H1 (cell line): Measurements from ENCODE around the gene NPM1. TPM values are rescaled to one million over a fixed set of nuclear protein-coding genes. Genes with fewer than 3 reads are reported as not detected.

Experiments used
- CTCF ChIA-PET: fragments of 300-600 bp; sonication (Branson Sonifier 250); formaldehyde crosslinking; loops from one replicate; lab custom pipeline; 2021; ENCODE audit not compliant: partially characterized antibody; lab: Charles Lee
- POLR2A ChIA-PET: fragments of 300-600 bp; sonication (Branson Sonifier 250); formaldehyde crosslinking; loops from one replicate; lab custom pipeline; 2021; ENCODE audit warnings: inconsistent platforms; ENCODE audit not compliant: partially characterized antibody; lab: Charles Lee
- DNase-seq, 2 experiments: peaks; one replicate each; pipeline versions ENCODE4 v3.0.0 to v3.0.0-alpha.2; 2010 to 2022; ENCODE audit warnings: low spot score in 2 of 2, low read depth in 1 of 2, mixed read lengths in 1 of 2
- FAIRE-seq: peaks from 2 replicates; lab custom pipeline; 2011; peaks lifted over from hg19 to GRCh38; lab: Jason Lieb, UNC
- H2AFZ ChIP-seq: 2 replicates; pipeline ENCODE4 v1.8.1; 2012; ENCODE audit warnings: low read length, inconsistent platforms
- H2AK5ac ChIP-seq: 2 replicates; pipeline ENCODE4 v1.6.1; 2013; ENCODE audit warnings: low read depth, low read length
- H2BK120ac ChIP-seq: replicated peaks from 2 replicates; pipeline ENCODE3; 2013; ENCODE audit warnings: low read depth, low read length, inconsistent platforms
- H2BK12ac ChIP-seq: 2 replicates; pipeline ENCODE4 v1.6.1; 2013; ENCODE audit warnings: low read depth, low read length
- H2BK15ac ChIP-seq: 2 replicates; pipeline ENCODE4 v1.6.1; 2013; ENCODE audit warnings: low read length
- H2BK20ac ChIP-seq: 2 replicates; pipeline ENCODE4 v1.6.1; 2013; ENCODE audit warnings: low read length
- H2BK5ac ChIP-seq: 2 replicates; pipeline ENCODE4 v1.6.1; 2013; ENCODE audit warnings: low read depth, low read length
- H3K14ac ChIP-seq: 2 replicates; pipeline ENCODE4 v1.6.1; 2013; ENCODE audit warnings: inconsistent platforms; ENCODE audit not compliant: insufficient read length
- H3K18ac ChIP-seq: 2 replicates; pipeline ENCODE4 v1.6.1; 2013; ENCODE audit warnings: low read length; ENCODE audit errors: extremely low read depth
- H3K23ac ChIP-seq: 2 replicates; pipeline ENCODE4 v1.6.1; 2013; ENCODE audit warnings: inconsistent platforms; ENCODE audit not compliant: insufficient read length
- H3K23me2 ChIP-seq: 2 replicates; pipeline ENCODE4 v1.6.1; 2013; ENCODE audit warnings: low read depth, low read length
- H3K27ac ChIP-seq: 2 replicates; pipeline ENCODE4 v1.6.1; 2011; ENCODE audit warnings: low read depth, low read length, inconsistent platforms
- H3K27me3 ChIP-seq, 4 experiments: replicated peaks in 1 of 4; 1 replicate in 1 of 4; 2 replicates in 3 of 4; pipeline versions ENCODE4 v1.6.1 to v1.8.1; 2011 to 2013; ENCODE audit warnings: low read length in 3 of 4, mild to moderate bottlenecking in 3 of 4, inconsistent platforms in 2 of 4, mixed read lengths in 2 of 4, moderate library complexity in 1 of 4; ENCODE audit not compliant: control insufficient read depth in 3 of 4, insufficient read depth in 3 of 4; ENCODE audit errors: extremely low read depth in 1 of 4
- H3K36me3 ChIP-seq, 4 experiments: 2 replicates each; pipeline versions ENCODE4 v1.6.1 to v1.8.1; 2011 to 2013; ENCODE audit warnings: mild to moderate bottlenecking in 4 of 4, low read length in 3 of 4, moderate library complexity in 2 of 4, control low read depth in 1 of 4, inconsistent platforms in 1 of 4; ENCODE audit not compliant: insufficient read depth in 4 of 4, control insufficient read depth in 2 of 4
- H3K4ac ChIP-seq: replicated peaks from 2 replicates; pipeline ENCODE3; 2013; ENCODE audit warnings: low read length, low read depth, mixed read lengths, inconsistent platforms; ENCODE audit not compliant: insufficient read length
- H3K4me1 ChIP-seq, 4 experiments: replicated peaks in 1 of 4; 1 replicate in 1 of 4; 2 replicates in 3 of 4; pipeline versions ENCODE4 v1.6.1 to v1.8.1; 2011 to 2013; ENCODE audit warnings: low read length in 3 of 4, inconsistent platforms in 2 of 4, mixed read lengths in 1 of 4; ENCODE audit not compliant: insufficient read depth in 4 of 4, control insufficient read depth in 3 of 4
- H3K4me2 ChIP-seq, 2 experiments: 2 replicates each; pipeline versions ENCODE4 v1.6.1 to v1.8.1; 2011 to 2013; ENCODE audit warnings: low read depth in 2 of 2, low read length in 2 of 2, control low read depth in 1 of 2, inconsistent platforms in 1 of 2, mild to moderate bottlenecking in 1 of 2; ENCODE audit not compliant: insufficient read depth in 1 of 2
- H3K4me3 ChIP-seq, 4 experiments: fragments of 200-600, 300-600 bp in 1 of 4; sonication (generic), shearing (Covaris generic), sonication (Bioruptor Twin) in 1 of 4; 2 replicates each; pipeline versions ENCODE4 v1.5.1 to v1.8.1; 2011 to 2016; ENCODE audit warnings: low read length in 4 of 4, low read depth in 3 of 4, control low read depth in 2 of 4, inconsistent platforms in 2 of 4, mild to moderate bottlenecking in 2 of 4, mixed read lengths in 1 of 4, moderate library complexity in 1 of 4; ENCODE audit not compliant: insufficient read depth in 2 of 4; ENCODE audit errors: extremely low read depth in 1 of 4
- H3K56ac ChIP-seq: replicated peaks from 2 replicates; pipeline ENCODE3; 2013; ENCODE audit warnings: low read depth, mild to moderate bottlenecking, mixed read lengths, low read length, inconsistent platforms; ENCODE audit not compliant: insufficient read length
- H3K79me1 ChIP-seq: 2 replicates; pipeline ENCODE4 v1.6.1; 2013; ENCODE audit warnings: low read depth, low read length, control low read depth
- H3K79me2 ChIP-seq, 2 experiments: 2 replicates each; pipeline versions ENCODE4 v1.6.1 to v1.8.1; 2012 to 2013; ENCODE audit warnings: low read length in 2 of 2, mild to moderate bottlenecking in 2 of 2, inconsistent platforms in 1 of 2; ENCODE audit not compliant: insufficient read depth in 2 of 2, control insufficient read depth in 1 of 2
- H3K9ac ChIP-seq, 4 experiments: replicated peaks in 1 of 4; 1 replicate in 1 of 4; 2 replicates in 3 of 4; pipeline versions ENCODE4 v1.6.1 to v1.8.1; 2011 to 2013; ENCODE audit warnings: low read depth in 3 of 4, low read length in 3 of 4, control low read depth in 2 of 4, mild to moderate bottlenecking in 2 of 4, moderate library complexity in 2 of 4, inconsistent platforms in 1 of 4; ENCODE audit errors: extremely low read depth in 1 of 4
- H3K9me3 ChIP-seq, 2 experiments: 2 replicates each; pipeline versions ENCODE4 v1.6.1 to v1.8.1; 2012 to 2013; ENCODE audit warnings: mild to moderate bottlenecking in 2 of 2, moderate library complexity in 2 of 2, control low read depth in 1 of 2, inconsistent platforms in 1 of 2, low read depth in 1 of 2, low read length in 1 of 2, mixed read lengths in 1 of 2; ENCODE audit not compliant: insufficient read depth in 2 of 2
- H4K20me1 ChIP-seq, 2 experiments: replicated peaks in 1 of 2; 2 replicates each; pipeline versions ENCODE3 to v1.8.1; 2011 to 2013; ENCODE audit warnings: inconsistent platforms in 2 of 2, low read length in 2 of 2, mild to moderate bottlenecking in 1 of 2; ENCODE audit not compliant: insufficient read depth in 2 of 2, control insufficient read depth in 1 of 2
- H4K5ac ChIP-seq: 2 replicates; pipeline ENCODE4 v1.6.1; 2013; ENCODE audit warnings: low read length, low read depth, mixed read lengths, inconsistent platforms; ENCODE audit not compliant: insufficient read length
- H4K8ac ChIP-seq: 2 replicates; pipeline ENCODE4 v1.8.0; 2013; ENCODE audit warnings: mild to moderate bottlenecking, moderate library complexity, low read length, inconsistent platforms; ENCODE audit not compliant: insufficient read depth; ENCODE audit errors: extremely low read depth
- H4K91ac ChIP-seq: replicated peaks from 2 replicates; pipeline ENCODE3; 2013; ENCODE audit warnings: low read length, mixed read lengths, inconsistent platforms; ENCODE audit not compliant: insufficient read length
- EZH2 ChIP-seq: fragments of 200-600 bp; sonication (generic); IDR thresholded peaks from 2 replicates; pipeline ENCODE4 v1.7.1; 2012; ENCODE audit warnings: low read depth, mild to moderate bottlenecking, moderate library complexity, low read length, inconsistent platforms; ENCODE audit not compliant: severe bottlenecking
- KDM5A ChIP-seq: fragments of 200-600 bp; IDR thresholded peaks from 2 replicates; pipeline ENCODE4 v1.7.1; 2012; ENCODE audit warnings: mild to moderate bottlenecking, low read length, inconsistent platforms, mixed read lengths
- POLR2A ChIP-seq, 2 experiments: IDR thresholded peaks; 1 replicate in 1 of 2; 2 replicates in 1 of 2; pipeline ENCODE4 v1.6.1; 2011; ENCODE audit warnings: low read depth in 2 of 2, low read length in 2 of 2, mild to moderate bottlenecking in 2 of 2; ENCODE audit errors: control extremely low read depth in 1 of 2
- POLR2AphosphoS5 ChIP-seq: IDR thresholded peaks from 2 replicates; pipeline ENCODE4 v1.6.1; 2011; ENCODE audit warnings: low read depth, low read length
- SIN3A ChIP-seq, 2 experiments: IDR thresholded peaks in 1 of 2; conservative IDR thresholded peaks in 1 of 2; 2 replicates each; pipeline ENCODE4 v1.6.1; 2011 to 2012; ENCODE audit warnings: low read length in 2 of 2, improper control_type of control experiment in 1 of 2, low read depth in 1 of 2, mild to moderate bottlenecking in 1 of 2
- SP1 ChIP-seq: IDR thresholded peaks from 2 replicates; pipeline ENCODE4 v1.6.1; 2011; ENCODE audit warnings: low read depth, low read length
- WGBS, 2 experiments: shearing (Covaris generic) in 1 of 2; methylation state at CpG; one replicate each; pipeline versions ENCODE4 v1.1.6 to v1.1.7; 2013 to 2015; ENCODE audit warnings: low lambda C conversion rate in 2 of 2, mixed read lengths in 2 of 2, inconsistent platforms in 1 of 2, low coverage in 1 of 2, missing lambda C conversion rate in 1 of 2; ENCODE audit not compliant: insufficient replicate concordance in 2 of 2, insufficient coverage in 1 of 2, insufficient read length in 1 of 2; ENCODE audit errors: extremely low coverage in 1 of 2, missing lambda C conversion rate in 1 of 2; 5-methylcytosine and 5-hydroxymethylcytosine counted together
- polyA plus RNA-seq, 7 experiments: library from polyadenylated mRNA; depleted of rRNA in 3 of 7; stranded (reverse) in 5 of 7; unstranded in 2 of 7; fragments of >200 nt in 5 of 7; fragments of 200-250 nt in 2 of 7; gene quantifications; 1 replicate in 5 of 7; 2 replicates in 1 of 7; 4 replicates in 1 of 7; pipeline versions ENCODE4 v1.2.1 to v1.2.3, GENCODE V29; 2011 to 2013; ENCODE audit warnings: missing spikeins in 2 of 7, mixed read lengths in 2 of 7
- total RNA-seq: library from RNA; stranded (reverse); fragmentation: NEBNext Ultra II Directional; extraction: Animal tissue kit (Norgen Biotek cat#: 25700); gene quantifications from 2 replicates; pipeline ENCODE4 v1.2.1, GENCODE V29; 2021
- TF ChIP-seq, protein P1 (sequence below): IDR thresholded peaks from 2 replicates; pipeline ENCODE4 v1.6.1; 2011; ENCODE audit warnings: low read depth, mild to moderate bottlenecking, low read length; ENCODE audit not compliant: insufficient read depth

The NPM1 gene
- total and polyA plus RNA-seq, 2 of the 8 experiments (the other 6 are each of a cell fraction or from before 2014, with no cell fraction given): 2,182 to 4,042 TPM

- H3K27ac ChIP-seq: no peak overlapping the region
- DNase-seq (no peak), FAIRE-seq (no peak)
- TF ChIP-seq POLR2A (IDR thresholded peaks at IDR 0.05; ENCODE audit: control extremely low read depth in 1 of 2, low read depth in 2 of 2, low read length in 2 of 2) (peak; percentile 26 to 48), SIN3A (conservative IDR thresholded peaks at IDR 0.05 in 1 of 2, IDR thresholded peaks at IDR 0.05 in 1 of 2; ENCODE audit: low read depth in 1 of 2, low read length in 2 of 2) (no peak), SP1 (no peak), POLR2AphosphoS5 (peak; percentile 24; the same call in 1 of the 2 replicates), KDM5A (no peak), EZH2 (no peak)
- TF ChIP-seq, protein P1, sequence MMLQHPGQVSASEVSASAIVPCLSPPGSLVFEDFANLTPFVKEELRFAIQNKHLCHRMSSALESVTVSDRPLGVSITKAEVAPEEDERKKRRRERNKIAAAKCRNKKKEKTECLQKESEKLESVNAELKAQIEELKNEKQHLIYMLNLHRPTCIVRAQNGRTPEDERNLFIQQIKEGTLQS: no peak
- ChIA-PET POLR2A (interaction anchor here (2.8 to 20.7 kb wide), 3 partner anchors 9 to 13 kb away, joined by 30 to 626 read pairs (median 187); partner anchors contain the start of gene NPM1), CTCF (no interaction called here)
- no peak overlapping the region for H3K18ac ChIP-seq
- no peaks in the 10 kb centered on the region for H3K4me1 ChIP-seq
- no peak overlapping the region for H4K5ac ChIP-seq
- no peak overlapping the region for H2BK5ac ChIP-seq
- no peak overlapping the region for H4K91ac ChIP-seq
- no peak overlapping the region for H2BK12ac ChIP-seq
- no peak overlapping the region for H4K8ac ChIP-seq
- H2BK15ac ChIP-seq: no peak overlapping the region
- H4K20me1 ChIP-seq: peaks cover 37 to 40% of the 10 kb centered on the region in 2 experiments
- no peaks in the 10 kb centered on the region for H3K9me3 ChIP-seq
- H3K79me1 ChIP-seq: no peaks in the 10 kb centered on the region
- H3K14ac ChIP-seq: no peak overlapping the region
- no peak overlapping the region for H3K23ac ChIP-seq
- H3K56ac ChIP-seq: no peak overlapping the region
- H3K36me3 ChIP-seq: peaks cover 47 to 75% (median 70%) of the 10 kb centered on the region in 4 experiments
- no peaks in the 10 kb centered on the region for H3K23me2 ChIP-seq
- no peak overlapping the region for H3K4ac ChIP-seq
- no peak overlapping the region for H2AFZ ChIP-seq
- H3K9ac ChIP-seq: no peak overlapping the region
- WGBS, 2 experiments: 93% methylated on average over 13 of the region's 13 CpGs; no CpG with 5 or more reads in 1 of the 2 experiments
- no peak overlapping the region for H2BK20ac ChIP-seq
- H2AK5ac ChIP-seq: no peak overlapping the region
- H3K27me3 ChIP-seq: no peaks in the 10 kb centered on the region
- no peak overlapping the region for H3K4me2 ChIP-seq
- no peak overlapping the region for H2BK120ac ChIP-seq
- peaks cover 34 to 74% of the 10 kb centered on the region in 2 experiments for H3K79me2 ChIP-seq
- H3K4me3 ChIP-seq: no peak overlapping the region
These were observed 13.7 kb downstream of the NPM1 start for GRCh38 chr5:171401167-171401947.
